Activated naive CD8-positive, alpha-beta T cell (primary cell): ENCODE results near the gene TSHZ3.

Experiments used
- H3K27ac Mint-ChIP-seq: one replicate; pipeline ENCODE4 v1.8.0; 2021; ENCODE audit warnings: mixed read lengths
- H3K27me3 Mint-ChIP-seq: one replicate; pipeline ENCODE4 v1.8.0; 2021; ENCODE audit warnings: mixed read lengths
- H3K36me3 Mint-ChIP-seq: one replicate; pipeline ENCODE4 v1.8.0; 2021; ENCODE audit warnings: mixed read lengths
- H3K4me1 Mint-ChIP-seq: one replicate; pipeline ENCODE4 v1.8.0; 2021; ENCODE audit warnings: low read depth, mixed read lengths
- H3K4me3 Mint-ChIP-seq: one replicate; pipeline ENCODE4 v1.8.0; 2021; ENCODE audit warnings: mild to moderate bottlenecking, mixed read lengths
- H3K9me3 Mint-ChIP-seq: one replicate; pipeline ENCODE4 v1.8.0; 2021; ENCODE audit warnings: low read depth, mixed read lengths

TSHZ3 gene

DNA sequence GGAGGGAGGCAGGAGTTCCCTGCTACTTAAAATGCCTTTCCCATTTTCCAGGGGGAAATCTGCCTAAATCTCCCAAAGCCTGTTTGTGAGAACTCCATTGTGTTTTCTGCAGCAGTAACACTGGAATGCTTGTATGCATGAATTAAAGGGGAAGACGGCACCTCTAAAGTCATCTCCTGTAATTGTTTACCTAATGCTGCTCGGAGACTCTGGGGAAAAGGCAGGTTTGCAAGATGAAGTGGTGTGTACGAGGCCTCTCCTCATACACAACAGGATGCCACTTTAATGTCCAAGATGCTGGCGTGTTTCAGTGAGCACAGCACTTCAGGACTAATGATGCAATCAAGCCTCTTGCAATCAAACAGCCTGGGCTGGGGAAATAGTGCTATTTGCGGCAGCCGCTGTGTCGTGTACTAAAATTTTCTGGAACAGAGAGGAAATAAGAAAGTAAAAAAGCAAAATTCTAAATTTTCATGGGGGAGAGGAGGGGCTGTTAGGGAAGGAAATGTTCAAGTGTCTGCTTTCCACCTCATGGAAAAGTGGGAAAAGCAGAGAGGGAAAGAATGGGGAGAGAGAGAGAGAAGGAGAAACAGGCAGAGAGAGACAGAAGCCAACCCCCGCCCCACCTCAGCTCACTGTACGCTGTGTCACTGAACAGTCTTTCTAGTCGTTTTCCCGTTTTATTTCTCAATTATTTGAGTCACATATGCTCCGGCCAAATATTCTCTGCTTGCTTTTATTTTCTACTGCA, 32.9 kb downstream of the TSHZ3 start:
- Mint-ChIP-seq H3K9me3 (no peaks in the 10 kb centered on the region), H3K4me1 (peaks cover 2% of the 10 kb centered on the region), H3K4me3 (no peak overlapping the region), H3K27me3 (peaks cover under 1% of the 10 kb centered on the region), H3K27ac (no peak overlapping the region), H3K36me3 (no peaks in the 10 kb centered on the region)

- no peak overlapping the region for H3K4me3 Mint-ChIP-seq
- no peaks in the 10 kb centered on the region for H3K36me3 Mint-ChIP-seq
- H3K27ac Mint-ChIP-seq = no peak overlapping the region
- no peaks in the 10 kb centered on the region for H3K27me3 Mint-ChIP-seq
- H3K4me1 Mint-ChIP-seq = peaks cover 2% of the 10 kb centered on the region
- no peaks in the 10 kb centered on the region for H3K9me3 Mint-ChIP-seq
Observed at GRCh38 chr19:31315652-31316051, 33.6 kb downstream of the TSHZ3 start.

GRCh38 chr19:31314849-31315629, 34.2 kb downstream of the TSHZ3 start:
- no peaks in the 10 kb centered on the region for H3K27me3 Mint-ChIP-seq
- no peaks in the 10 kb centered on the region for H3K9me3 Mint-ChIP-seq
- peaks cover 2% of the 10 kb centered on the region for H3K4me1 Mint-ChIP-seq
- no peak overlapping the region for H3K27ac Mint-ChIP-seq
- no peak overlapping the region for H3K4me3 Mint-ChIP-seq
- H3K36me3 Mint-ChIP-seq = no peaks in the 10 kb centered on the region

DNA sequence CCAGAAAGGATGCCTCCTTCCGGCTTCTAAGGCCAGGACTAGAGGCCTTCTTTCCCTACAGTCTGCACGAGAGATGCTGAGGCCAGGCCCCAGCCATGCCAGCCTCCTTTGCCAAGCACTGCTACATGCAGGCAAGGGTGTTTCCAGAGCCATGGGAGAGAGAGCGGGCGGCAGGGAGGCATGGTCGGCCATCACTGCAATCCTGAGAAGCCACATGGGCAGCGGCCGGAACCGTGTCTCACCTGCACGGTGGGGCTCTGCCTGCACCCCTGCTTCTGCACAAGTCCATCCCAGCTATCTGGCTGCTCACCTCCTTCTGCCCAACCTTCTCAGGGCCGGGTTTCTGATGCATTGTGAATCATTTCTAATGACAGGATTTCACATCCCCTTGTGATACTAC, 35.1 kb downstream of the TSHZ3 start:
- H3K4me1 Mint-ChIP-seq = peaks cover 2% of the 10 kb centered on the region
- H3K27me3 Mint-ChIP-seq = no peaks in the 10 kb centered on the region
- H3K27ac Mint-ChIP-seq = no peak overlapping the region
- H3K9me3 Mint-ChIP-seq = no peaks in the 10 kb centered on the region
- H3K36me3 Mint-ChIP-seq = no peaks in the 10 kb centered on the region
- H3K4me3 Mint-ChIP-seq = no peak overlapping the region

DNA sequence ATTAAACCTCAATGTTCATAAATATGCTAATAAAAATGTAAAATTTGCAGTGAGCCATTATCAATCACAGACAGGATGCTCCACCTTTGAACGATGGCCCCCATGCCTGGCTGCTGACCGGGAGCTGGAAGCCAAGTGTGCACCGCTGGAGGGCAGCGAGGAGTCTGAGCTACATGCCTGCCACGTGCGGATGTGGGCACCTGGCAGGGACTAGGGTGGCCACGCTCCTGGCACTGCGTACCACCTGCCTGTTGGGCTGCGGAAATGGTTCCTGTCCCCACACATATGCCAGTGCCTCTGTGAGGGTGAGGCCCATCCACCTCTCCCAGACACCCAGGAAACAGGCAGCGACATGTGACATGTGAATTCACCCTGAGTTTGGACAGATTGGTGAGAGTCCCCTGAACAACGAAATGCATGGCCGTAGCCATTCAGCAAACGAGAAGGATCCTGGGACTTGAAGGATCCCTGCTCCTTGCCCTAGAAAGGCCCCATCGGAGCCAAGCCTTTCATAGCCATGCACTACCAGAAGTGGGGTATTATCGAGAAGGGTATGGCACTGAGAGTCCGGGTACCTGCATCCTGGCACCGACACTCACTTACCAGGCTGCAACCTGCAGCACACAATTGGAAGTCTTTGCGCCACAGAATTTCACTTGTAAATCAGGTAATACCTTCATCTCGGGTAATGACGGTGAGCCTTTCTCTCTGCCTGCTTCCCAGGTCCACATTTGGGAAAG, 35.8 kb downstream of the TSHZ3 start:
- H3K27me3 Mint-ChIP-seq = no peaks in the 10 kb centered on the region
- no peak overlapping the region for H3K27ac Mint-ChIP-seq
- H3K4me1 Mint-ChIP-seq = peaks cover 2% of the 10 kb centered on the region
- no peaks in the 10 kb centered on the region for H3K36me3 Mint-ChIP-seq
- H3K4me3 Mint-ChIP-seq = no peak overlapping the region
- H3K9me3 Mint-ChIP-seq = no peaks in the 10 kb centered on the region

DNA sequence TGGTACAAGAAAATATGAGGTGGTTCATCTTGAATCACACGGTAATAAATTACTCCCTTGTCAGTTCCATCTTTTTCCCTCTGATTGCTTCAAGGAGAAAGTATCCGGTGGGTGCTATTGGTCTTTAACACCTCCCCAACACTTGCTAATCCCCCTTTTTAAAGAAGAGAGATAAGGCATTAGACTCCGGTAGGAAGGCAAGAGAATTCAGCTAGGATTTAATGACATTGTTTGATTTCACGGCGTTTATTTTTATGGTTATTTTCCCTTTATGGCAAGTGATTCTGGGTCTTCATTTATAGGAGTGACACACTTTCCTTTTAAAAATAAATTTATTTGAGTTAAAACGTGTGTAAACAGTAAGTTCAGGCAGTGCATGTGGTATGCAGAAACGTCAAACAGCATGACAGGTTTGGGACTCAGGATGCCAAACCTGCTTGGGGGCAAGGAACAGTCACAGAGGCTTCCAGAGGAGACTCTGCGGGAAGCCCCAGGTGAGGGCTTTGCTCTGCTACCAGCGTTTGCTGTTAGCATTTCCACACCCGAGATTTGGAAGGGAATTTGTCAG, 36.5 kb downstream of the TSHZ3 start:
- Mint-ChIP-seq H3K36me3 (no peaks in the 10 kb centered on the region), H3K9me3 (no peaks in the 10 kb centered on the region), H3K27ac (no peak overlapping the region), H3K27me3 (no peaks in the 10 kb centered on the region), H3K4me3 (no peak overlapping the region), H3K4me1 (peaks cover 2% of the 10 kb centered on the region)

DNA sequence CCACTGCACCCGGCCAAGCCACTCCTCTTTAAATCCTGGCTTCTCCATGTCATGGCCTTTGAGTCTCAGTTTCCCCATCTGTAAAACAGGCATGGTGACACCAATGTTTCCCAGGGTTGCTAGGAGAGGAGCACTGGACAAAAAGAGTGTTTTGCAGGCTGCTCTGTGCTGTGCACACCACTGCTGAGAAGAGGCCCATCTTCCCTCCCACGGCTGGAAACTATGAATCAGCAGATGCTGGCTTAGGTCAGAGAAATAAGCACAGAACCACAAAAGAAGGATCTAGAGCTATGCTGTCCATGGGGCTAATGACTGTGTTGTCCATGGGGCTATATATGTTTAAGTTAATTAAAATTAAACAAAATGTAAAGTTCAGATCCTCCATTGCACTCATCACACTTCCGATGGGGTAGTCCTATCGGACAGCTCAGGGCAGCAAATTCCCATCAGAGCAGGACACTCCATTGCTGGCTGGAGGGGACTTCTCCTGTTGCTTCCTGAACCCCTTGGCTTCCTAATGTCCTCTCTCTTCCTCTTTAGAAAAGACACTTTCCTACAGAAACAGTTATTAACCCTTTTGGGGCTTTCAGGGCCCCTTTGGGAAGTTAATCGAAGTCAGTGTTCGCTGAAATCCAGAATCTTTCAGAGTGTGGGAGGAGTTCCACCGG, 37.1 kb downstream of the TSHZ3 start:
- Mint-ChIP-seq H3K27me3 (no peaks in the 10 kb centered on the region), H3K9me3 (no peaks in the 10 kb centered on the region), H3K36me3 (no peaks in the 10 kb centered on the region), H3K27ac (no peak overlapping the region), H3K4me3 (no peak overlapping the region), H3K4me1 (peaks cover 2% of the 10 kb centered on the region)

GRCh38 chr19:31310432-31311133, 38.7 kb downstream of the TSHZ3 start:
- Mint-ChIP-seq H3K36me3 (no peaks in the 10 kb centered on the region), H3K27me3 (peaks cover 2% of the 10 kb centered on the region), H3K4me1 (peaks cover 2% of the 10 kb centered on the region), H3K4me3 (no peak overlapping the region), H3K9me3 (no peaks in the 10 kb centered on the region), H3K27ac (no peak overlapping the region)

- Mint-ChIP-seq H3K27me3 (peaks cover 2% of the 10 kb centered on the region), H3K4me3 (no peak overlapping the region), H3K36me3 (no peaks in the 10 kb centered on the region), H3K27ac (no peak overlapping the region), H3K9me3 (no peaks in the 10 kb centered on the region), H3K4me1 (peaks cover 2% of the 10 kb centered on the region)
Observed at GRCh38 chr19:31308781-31309180, 40.5 kb downstream of the TSHZ3 start.

- H3K27me3 Mint-ChIP-seq = peaks cover 2% of the 10 kb centered on the region
- H3K36me3 Mint-ChIP-seq = no peaks in the 10 kb centered on the region
- H3K9me3 Mint-ChIP-seq = no peaks in the 10 kb centered on the region
- H3K4me1 Mint-ChIP-seq = peaks cover 2% of the 10 kb centered on the region
- H3K4me3 Mint-ChIP-seq = no peak overlapping the region
- H3K27ac Mint-ChIP-seq = no peak overlapping the region
Observed at GRCh38 chr19:31307071-31307669, 42.1 kb downstream of the TSHZ3 start.

DNA sequence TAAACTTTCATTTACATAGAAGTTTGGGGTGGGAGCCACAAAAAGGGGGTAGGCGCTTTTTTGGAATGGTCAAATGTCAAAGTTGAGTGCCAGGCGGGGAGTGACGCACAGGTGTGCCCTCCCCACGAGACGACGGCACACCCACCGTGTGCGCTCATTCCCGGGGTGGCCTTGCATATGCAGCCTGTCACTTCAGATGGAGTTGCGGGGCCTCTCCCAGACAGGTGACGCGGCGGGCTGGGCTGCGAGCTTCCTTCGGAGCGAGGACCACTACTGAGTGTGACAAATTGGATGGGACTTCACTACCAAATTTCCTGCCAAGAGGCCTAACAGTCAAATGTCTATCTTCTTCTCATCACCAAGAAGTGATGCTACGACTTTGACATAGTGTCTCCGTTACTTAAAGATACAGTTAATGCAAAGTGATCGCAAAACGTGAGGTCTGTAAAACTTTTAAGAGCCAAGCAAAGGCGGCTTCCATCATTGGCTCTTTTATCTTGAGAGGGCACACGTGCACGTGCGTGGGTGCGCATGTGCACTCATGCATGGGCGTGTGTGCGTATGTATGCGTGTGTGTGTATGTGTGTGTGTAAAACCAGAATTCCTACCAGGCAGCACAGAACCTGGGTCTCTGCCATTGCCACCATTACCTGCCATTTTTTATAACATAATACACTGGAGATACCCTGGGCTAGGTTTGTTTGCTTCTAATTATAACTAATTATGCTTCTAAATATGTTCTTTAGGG, 43.1 kb downstream of the TSHZ3 start:
- Mint-ChIP-seq H3K4me3 (no peak overlapping the region), H3K27ac (no peak overlapping the region), H3K4me1 (no peaks in the 10 kb centered on the region), H3K36me3 (no peaks in the 10 kb centered on the region), H3K9me3 (no peaks in the 10 kb centered on the region), H3K27me3 (peaks cover 2% of the 10 kb centered on the region)

GRCh38 chr19:31304831-31305312, 44.4 kb downstream of the TSHZ3 start:
- Mint-ChIP-seq H3K4me3 (no peak overlapping the region), H3K27me3 (peaks cover 2% of the 10 kb centered on the region), H3K36me3 (no peaks in the 10 kb centered on the region), H3K4me1 (no peaks in the 10 kb centered on the region), H3K27ac (no peak overlapping the region), H3K9me3 (no peaks in the 10 kb centered on the region)

DNA sequence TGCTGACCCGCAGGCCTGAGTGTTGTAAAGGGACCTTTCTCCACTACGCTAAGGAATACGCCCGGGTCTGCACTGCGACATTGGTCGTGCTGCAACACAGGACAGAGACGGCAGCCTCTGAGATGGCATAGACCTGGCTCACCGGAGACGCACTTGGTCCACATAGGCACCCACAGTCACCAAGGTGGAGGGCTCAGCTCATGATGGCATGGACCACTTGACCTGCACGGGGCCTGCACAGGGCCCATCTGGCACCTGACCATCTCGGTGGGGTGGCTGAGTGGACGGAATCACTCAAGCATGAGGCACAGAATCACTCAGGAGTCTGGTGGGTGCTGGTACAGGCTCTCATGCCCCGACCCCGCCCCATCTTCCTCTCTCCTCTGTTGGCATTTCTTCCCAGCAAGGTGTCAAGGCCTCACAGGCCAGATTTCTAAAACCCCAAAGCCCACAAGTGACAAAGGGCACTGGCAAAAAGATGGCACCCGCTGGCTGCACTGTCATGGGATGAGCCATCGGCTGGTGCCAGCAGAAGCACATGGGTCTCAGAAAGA, 45.9 kb downstream of the TSHZ3 start:
- Mint-ChIP-seq H3K27me3 (peaks cover 2% of the 10 kb centered on the region), H3K4me1 (no peaks in the 10 kb centered on the region), H3K36me3 (no peaks in the 10 kb centered on the region), H3K27ac (no peak overlapping the region), H3K4me3 (no peak overlapping the region), H3K9me3 (no peaks in the 10 kb centered on the region)
